GM19023 (cell line): ENCODE measurements around the gene DMAP1.

Source experiments
- ATAC-seq: cut with Tn5 transposase; IDR thresholded peaks from one replicate; pipeline ENCODE4 v1.9.1; 2021; ENCODE audit warnings: mild to moderate bottlenecking, moderate library complexity; ENCODE audit not compliant: unreplicated experiment

The DMAP1 gene

DNA sequence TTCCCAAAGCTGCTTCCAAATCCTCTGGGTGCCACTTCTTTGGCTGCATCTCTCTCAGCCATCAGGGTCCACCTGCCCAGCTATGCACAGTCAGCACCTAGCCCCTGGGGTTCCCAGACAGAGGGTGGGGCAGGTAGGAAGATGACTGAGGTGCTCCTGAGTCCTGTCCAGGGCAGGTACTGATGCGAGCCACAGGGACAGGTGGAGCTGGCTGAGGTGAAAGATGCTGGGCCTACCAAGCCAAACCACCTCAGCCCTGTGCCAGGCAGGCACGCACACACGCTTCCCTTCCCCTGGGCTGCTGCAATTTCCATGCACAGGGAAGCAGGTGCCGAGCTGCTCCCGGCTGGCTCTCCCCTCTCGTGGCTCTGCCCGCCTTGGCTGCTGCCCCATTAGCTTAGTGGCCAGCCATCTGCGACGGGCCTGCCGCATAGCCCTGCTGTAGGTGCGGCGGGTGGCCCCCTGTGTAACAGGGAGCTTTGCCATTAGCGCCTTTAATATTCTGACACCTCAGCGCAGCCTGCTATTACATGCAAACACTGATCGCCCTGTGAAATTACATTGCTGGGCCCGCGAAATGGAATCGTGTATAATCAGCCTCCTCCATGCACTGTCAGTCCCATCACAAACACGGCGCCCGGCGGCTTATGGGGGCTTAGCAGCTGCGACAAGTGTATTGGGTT, 38.9 kb downstream of the DMAP1 start:
- no peak for ATAC-seq

DNA sequence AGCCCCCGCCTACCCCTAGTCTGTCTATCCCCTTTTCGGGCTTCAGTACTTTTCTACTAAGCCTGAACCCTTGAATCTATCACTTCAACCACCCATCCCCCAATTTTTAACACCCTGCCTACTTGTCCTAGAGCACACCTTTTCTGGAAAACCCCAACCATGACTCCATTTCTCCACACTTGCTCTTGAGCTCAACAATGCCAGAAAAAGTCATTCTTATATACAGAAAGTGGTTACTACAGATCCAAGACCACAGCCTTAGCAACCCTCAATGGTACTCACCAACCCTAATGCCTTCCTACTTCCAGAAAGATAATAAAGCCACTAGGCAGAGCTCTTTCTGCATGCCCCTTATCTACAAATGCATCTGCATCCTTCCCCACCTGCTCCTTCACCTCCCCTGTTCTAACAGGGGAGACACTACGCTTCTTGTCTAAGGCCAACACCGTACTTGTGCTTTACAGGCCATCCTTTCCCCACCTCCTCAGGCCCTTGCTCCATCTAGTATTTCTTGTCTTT, 41.2 kb downstream of the DMAP1 start:
- no peak for ATAC-seq

DNA sequence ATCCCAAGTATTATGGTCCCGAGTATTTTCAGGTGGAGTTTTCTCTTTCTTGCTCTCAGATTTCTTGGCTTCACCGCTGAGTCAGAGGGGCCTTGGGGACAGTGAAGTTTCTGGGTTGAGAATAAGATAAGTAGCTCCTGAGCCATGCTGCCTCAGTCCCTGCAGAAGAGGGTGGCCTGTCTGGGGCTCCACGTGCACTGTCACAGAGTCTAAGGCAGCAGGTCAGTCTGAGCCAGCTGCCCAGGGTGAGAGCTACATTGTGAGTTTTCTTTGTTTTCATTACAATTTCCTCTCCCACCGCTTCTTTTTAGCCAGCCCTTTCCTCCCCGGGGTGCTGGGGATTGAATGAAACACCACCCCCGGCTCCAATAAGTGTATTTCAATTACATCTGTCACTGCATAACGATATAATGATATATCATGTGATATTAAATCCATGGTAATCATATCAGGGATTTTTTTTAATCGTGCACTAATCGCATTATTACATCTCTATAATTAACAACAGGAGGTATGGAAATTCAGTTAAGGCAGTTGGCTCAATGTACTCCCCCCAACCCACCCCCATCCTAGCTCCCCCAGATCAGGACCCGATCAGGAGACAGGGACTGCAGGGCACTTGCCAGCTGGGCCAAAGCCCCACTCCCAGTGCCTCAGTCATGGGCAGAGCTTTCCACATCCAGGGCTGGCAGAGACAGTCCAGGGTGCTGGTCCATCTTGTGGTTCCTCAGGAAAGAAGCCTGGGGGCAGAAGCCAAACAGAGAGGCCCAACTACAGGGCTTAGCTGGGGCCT, 43.7 kb downstream of the DMAP1 start:
- no peak for ATAC-seq

DNA sequence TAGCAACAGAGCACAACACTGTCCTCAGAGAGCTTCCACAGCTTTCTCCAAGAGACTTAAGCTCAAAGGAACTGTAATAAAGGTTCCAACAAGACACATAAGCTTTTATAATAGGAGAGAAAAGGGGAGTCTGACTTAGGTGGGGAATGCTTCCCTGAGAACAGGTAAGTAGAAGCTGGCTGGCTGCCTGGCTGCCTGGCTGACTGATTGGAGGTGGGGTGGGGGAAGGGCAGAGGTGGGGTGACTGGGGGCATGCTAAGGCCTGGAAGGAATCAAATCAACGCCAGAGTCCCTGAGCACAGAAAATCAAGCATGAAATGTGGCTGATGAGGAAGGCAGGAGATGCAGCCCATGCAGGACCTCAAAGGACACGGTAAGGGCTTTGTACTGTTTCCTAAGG, 45.8 kb downstream of the DMAP1 start:
- ATAC-seq, result no peak

GRCh38 chr1:44260792-44261170, 47.5 kb downstream of the DMAP1 start:
- ATAC-seq, result no peak

DNA sequence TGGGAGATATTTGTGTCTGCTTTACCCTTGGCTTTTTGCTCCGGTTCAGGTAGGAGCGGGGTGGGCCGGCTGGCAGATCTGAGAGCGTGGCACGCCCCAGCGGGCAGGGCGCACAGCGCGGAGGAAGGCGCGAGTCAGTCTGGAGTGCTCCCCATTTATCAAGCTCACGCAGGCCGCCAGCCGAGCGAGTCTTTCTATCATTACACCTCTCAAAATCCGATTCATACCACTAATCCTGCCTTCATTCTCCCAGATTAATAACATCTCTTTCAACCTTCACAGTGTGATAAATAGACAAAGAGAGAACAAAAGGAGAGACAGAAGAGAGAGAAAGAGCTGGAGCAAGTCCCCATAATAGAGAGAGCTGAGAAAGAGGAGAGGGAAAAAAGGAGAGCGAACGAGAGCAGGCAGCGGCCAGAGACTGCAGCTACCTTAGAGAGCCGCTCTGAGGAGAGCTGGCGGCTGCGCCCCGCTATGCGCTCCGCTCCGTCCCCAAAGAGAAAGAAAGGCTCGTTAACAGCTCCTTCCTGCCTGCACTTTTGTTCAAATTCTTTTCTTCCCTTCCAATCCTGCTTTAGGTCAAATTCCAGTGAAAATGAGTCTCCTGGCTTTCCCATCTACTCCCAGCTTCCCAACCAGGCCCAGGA, 48.0 kb downstream of the DMAP1 start:
- ATAC-seq, result no peak

- ATAC-seq, result no peak
Observed at GRCh38 chr1:44261962-44262361, 48.7 kb downstream of the DMAP1 start.

- no peak for ATAC-seq
Observed at GRCh38 chr1:44262414-44262813, 49.1 kb downstream of the DMAP1 start.

- no peak for ATAC-seq
Observed at GRCh38 chr1:44262816-44263567, 49.7 kb downstream of the DMAP1 start.

DNA sequence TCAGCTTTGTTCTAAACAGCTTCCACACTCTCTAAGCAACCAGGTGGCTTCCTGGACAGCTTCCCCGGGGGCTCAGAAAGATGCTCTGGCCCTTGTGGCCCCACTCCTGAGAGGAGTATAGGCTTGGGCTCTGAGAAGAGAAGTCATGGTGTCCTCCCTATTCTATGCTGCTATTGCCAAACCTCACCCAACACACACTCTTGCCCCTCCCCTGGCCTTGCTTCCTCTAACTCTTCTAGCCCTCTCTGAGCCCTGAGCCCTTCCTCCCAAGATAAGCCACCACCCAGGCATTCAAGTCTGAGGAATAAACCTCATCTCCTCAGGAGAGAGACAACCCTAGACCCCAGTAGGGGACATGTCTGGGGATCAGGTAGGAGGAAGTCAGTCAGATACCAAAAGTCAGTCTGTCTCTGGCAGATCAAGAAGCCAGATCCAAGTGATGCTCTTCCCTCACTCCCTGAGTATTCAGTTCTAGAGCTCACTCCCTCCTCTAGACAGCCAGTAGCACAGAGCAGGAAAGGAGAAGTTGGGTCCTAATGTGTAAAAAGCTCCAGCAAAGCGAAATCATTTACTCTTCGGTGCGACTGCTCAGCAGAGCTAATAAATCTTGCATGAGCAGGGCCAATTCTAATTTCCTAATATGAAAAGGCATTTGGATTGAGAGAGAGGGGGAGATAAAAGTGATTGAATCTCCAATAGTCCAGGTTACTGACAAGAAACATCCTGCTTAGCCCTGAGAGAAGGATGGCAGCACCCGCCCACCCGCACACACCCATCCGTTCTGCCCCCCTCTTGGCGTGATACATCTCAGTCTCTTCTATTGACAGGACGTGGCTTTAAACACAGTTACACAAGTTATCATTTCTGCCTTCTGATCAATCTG, 50.5 kb downstream of the DMAP1 start:
- no peak for ATAC-seq

DNA sequence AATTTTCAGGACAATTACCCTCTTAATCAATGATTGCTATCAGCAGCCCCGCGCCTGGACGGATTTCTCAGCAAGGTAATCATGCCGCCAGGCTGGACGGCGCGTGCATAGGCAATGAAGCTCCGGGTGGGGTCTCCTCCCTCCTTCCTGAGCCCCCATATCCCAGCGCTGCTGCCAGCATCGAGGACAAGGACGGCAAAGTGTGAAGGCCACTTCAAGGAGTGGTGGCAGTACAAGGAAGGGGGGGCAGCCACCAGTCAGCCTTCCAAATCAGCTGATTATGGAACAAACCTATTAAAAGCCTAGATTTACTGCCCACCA, 51.1 kb downstream of the DMAP1 start:
- no peak for ATAC-seq

DNA sequence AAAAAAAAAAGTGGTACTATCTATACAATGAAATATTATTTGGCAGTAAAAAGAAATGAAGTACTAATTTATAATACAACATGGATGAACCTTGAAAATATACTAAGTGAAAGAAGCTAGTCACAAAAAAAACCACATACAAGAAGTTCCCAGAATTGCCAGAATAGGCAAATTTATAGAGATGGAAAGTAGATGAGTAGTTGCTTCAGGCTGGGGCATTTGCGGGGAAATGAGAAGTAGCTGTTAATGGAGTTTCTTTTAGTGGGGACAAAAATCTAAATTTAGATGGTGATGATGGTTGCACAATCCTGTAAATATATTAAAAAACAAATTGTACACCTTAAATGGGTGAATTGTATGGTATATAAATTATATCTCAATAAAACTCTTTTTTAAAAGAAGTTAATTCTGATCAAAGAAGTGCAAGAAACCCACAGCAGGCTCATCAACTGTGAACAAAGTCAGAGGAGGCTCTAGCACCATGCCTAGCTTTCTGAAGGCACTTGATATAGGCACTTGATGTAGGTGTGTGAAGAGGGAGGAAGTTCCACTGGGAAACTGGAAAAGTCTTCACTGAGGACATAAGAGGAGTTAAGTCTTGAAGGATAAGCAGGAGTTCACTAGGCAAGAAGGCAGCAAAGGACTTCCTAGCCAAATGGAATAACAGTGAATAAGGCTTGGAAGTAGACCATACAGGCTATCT, 52.5 kb downstream of the DMAP1 start:
- ATAC-seq, result no peak

DNA sequence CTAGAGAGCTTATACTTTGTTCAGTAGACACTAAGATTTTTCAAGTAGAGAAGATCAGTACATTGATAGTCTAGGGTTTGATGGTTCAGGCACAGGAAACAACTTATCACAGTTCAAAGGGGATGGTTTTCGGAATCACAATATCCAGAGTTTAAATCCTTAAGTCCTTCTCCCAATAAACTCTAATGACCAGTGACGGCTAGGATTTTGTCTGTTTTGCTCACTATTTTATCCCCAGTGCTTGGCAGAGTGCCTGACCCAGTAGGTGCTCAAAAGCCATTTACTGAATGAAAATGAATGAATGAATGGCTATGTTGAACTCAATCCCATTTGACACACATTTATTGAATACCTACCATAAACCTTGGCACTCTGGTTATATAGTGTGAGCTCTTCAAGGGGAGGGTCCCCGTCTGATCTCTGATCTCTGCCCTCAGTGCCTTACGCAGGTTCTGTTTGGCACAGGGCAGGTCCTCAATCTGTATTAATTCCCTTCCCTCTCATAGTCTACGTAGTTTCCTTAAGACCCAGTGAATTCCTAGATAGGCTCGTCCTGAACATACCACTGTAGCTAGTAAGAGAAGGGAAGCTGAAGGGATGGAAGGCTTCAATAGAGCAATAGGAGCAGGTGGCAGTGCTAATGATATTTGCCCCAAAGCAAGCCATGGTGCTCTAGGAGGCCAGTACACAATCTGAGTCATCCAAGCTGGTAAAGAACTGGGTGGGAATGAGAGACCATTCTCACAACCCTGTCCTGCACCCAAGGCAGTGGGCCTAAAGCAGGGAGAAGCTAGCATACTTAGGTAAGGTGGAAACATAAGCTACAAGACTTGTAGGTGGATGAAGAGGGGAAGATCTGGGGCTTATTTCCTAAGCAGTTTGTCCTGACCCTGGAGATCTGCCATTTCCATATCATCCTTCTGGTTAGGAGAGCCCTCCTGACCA, 53.4 kb downstream of the DMAP1 start:
- ATAC-seq, result no peak

DNA sequence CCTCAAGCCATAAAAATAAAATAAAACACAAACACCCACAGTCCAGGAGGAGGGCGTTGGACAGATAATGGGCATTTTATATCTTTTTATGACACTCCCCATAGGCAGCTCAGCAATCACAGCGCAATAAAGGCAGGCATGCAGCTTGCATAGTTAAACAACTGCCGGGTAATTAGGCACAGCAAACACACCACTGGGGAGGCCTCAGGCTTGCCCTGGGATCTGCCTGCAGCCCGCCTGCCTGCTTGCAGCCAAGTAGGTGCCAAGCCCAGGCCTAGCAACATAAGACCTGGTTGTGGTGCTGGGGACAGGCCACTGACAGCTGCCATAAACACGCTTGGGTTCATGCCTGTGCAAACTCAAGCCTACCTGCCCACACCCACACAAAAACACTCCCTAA, 54.2 kb downstream of the DMAP1 start:
- ATAC-seq, result no peak

GRCh38 chr1:44268054-44268453, 54.8 kb downstream of the DMAP1 start:
- no peak for ATAC-seq
